T47D (cell line): Measurements from ENCODE around the gene GSE1.
A peak's percentile ranks its signal among the peaks of the same experiment; 100 is the strongest.

Experiments
- DNase-seq, 2 experiments: peaks; one replicate each; pipeline versions ENCODE4 v3.0.0 to v3.0.0-alpha.2; 2011 to 2012; ENCODE audit warnings: low read depth in 1 of 2, low spot score in 1 of 2
- JUND ChIP-seq: IDR thresholded peaks from 2 replicates; pipeline ENCODE4 v1.6.1; 2012; ENCODE audit warnings: low read depth
- in situ Hi-C: cut with HindIII; loops from 2 replicates; pipeline ENCODE4 v1.10.0; 2016; ENCODE audit warnings: low sequenced_read_pairs, low pct_unique_long_range_greater_than_20kb

GSE1 gene

DNA sequence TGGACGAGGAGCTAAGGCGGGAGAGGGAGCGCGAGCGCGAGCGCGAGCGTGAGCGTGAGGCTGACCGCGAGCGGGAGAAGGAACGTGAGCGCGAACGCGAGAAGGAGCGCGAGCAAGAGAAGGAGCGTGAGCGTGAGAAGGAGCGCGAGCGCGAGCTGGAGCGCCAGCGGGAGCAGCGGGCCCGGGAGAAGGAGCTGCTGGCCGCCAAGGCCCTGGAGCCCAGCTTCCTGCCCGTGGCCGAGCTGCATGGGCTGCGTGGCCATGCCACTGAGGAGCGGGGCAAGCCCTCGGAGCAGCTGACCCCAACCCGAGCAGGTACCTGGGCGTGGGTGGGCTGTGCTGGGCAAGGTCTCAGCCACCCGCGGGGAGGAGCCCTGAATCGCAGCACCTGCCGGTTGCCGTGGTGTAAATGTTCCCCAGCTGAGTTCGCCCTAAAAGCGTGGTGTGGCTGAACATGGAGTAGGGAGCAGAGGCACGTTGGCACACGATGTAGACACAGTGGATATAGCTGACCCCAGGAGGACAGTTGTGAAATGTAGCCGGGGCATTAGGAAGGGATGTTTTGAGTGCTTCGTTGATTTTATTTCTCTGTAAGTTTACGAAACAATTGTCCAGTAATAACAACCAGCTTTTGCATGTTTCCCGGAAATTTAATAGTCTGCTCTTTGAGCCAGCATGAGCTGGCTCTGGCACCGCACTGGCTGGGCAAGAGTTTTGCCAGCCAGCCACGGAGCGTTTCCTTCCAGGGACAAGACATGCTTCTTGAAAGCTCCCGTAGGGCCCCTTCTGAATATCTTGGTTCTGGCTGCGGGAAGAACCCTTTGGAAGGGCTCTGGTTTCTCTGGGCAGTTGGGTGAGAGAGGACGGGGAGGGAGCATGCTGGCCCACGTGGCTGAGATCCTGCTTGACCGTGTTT, 43.5 kb downstream of the GSE1 start:
- no peak for TF ChIP-seq JUND
- in situ Hi-C loops: no loop called here
- no peak for DNase-seq

DNA sequence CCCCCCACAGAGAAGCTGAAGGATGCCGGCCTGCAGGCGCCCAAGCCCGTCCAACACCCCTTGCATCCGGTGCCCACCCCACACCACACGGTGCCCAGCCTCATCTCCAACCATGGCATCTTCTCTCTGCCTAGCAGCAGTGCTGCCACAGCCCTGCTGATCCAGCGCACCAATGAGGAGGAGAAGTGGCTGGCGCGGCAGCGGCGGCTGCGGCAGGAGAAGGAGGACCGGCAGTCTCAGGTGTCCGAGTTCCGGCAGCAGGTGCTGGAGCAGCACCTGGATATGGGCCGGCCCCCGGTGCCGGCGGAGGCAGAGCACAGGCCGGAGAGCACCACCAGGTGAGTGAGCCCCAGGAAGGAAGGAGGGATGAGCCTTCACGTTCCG, 44.1 kb downstream of the GSE1 start:
- in situ Hi-C loops: no loop called here
- no peak for DNase-seq
- TF ChIP-seq JUND: no peak

DNA sequence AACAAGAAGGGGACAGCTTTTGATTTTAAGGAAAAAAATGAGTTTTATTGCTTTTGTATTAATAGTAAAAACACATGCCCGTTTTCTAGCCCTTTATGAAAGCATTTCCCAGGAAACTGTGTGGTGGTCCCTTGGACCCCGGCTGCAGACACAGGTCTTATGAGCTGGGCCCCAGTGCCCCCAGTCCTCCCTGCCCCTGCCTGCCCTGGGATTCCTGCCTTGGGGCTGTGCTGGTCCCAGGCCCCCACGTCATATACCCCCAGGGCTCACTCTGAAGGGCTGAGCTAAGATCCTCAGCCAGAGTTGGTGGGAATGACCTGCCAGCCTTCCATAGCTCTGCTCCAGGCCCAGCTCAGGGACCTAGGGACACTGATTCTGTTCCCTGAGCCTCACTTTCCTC, 44.9 kb downstream of the GSE1 start:
- TF ChIP-seq JUND: no peak
- no peak for DNase-seq
- in situ Hi-C loops: no loop called here

GRCh38 chr16:85658504-85659326, 45.6 kb downstream of the GSE1 start:
- DNase-seq: peak; percentile 74 to 84
- no peak for TF ChIP-seq JUND
- in situ Hi-C loops: no loop called here

- in situ Hi-C loops: no loop called here
- no peak for DNase-seq
- no peak for TF ChIP-seq JUND
These were observed 46.2 kb downstream of the GSE1 start for GRCh38 chr16:85659336-85659735.

DNA sequence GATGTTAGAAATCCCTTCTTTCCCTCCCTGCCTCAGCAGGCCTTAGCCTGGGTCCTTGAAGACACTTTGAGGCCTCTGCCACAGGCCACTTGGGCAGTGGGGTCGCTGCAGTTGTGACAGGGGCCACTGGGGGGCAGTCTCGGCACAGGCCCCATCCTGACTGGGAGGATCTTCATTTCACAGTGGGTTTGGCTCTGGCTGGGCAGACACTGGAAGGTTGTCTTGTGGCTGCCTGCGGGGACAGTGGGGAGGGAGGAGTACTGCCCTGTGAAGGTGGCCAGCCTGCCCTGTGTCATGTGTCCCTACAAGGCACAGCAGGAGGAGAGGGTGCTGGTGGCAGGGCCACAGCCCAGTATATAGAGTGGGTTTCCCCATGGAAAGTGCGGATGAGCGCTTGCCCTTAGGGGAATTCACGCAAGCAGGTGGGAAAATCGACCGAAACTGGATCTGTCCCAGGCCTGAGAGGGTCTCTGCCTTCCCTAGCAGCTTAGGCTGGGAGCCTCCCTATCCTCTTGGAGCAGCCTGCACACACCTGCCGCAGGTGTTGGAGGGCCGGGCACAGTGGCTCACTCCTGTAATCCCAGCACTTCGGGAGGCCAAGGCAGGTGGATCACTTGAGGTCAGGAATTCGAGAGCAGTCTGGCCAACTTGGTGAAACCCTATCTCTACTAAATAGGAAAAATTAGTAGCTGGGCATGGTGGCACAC, 46.8 kb downstream of the GSE1 start:
- peak; percentile 92 to 99 for DNase-seq
- no peak for TF ChIP-seq JUND
- in situ Hi-C loops: no loop called here

DNA sequence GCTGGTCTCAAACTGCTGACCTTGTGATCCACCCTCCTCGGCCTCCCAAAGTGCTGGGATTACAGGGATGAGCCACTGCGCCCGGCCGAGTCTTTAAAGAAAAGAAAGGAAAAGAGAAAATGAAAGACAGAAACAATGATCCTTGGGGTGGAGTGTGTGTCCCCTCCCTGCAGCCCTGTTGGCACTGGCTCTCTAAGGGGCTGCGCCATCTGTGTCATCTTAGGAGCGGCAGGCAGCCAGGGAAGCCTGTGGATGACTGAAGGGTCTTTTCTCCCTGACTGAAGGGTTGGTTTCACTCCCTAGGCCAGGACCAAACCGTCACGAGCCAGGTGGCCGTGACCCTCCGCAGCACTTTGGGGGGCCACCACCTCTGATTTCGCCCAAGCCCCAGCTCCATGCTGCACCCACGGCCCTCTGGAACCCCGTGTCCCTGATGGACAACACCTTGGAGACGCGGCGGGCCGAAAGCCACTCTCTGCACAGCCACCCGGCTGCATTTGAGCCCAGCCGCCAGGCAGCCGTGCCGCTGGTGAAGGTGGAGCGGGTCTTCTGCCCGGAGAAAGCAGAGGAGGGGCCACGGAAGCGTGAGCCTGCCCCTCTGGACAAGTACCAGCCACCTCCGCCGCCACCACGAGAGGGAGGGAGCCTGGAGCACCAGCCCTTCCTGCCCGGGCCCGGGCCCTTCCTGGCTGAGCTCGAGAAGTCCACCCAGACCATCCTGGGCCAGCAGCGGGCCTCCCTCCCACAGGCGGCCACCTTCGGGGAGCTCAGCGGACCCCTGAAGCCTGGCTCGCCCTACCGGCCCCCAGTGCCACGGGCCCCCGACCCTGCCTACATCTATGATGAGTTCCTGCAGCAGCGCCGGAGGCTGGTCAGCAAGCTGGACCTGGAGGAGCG, 48.0 kb downstream of the GSE1 start:
- in situ Hi-C loops: no loop called here
- TF ChIP-seq JUND: no peak
- no peak for DNase-seq

DNA sequence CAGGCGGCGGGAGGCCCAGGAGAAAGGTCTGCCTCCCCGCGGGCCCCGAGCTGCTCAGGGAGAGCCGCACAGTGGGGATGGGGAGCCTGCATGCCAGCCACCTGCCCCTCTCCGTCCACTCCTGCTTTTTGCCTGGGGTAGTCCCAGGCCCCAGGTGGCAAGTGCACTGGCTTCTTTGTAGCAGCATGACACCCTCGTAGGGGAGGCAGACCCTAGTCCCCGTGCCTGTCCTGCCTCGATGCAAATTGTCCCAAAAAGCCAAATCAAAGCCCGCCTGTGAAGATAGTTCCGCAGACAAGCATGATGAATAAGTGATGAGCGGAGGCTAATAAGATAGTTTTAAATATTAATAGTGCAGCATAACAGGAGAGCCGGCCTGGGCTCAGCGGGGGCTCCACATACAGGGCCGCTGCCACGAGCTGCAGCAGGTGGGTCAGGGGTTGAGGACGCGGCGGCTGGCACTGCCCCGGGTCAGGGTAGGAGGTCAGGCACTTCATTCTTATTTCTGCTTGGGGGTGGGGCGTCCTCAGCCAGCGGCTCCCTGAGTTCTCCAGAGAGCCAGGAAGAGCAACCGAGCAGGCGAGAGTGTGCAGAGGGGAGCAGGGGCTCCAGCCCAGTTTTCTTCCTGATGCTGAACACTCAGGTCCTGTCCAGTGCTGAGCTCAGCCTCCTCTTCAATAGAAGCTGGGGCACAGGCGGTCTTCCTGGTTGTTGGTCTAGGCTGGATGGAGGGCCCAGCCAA, 48.8 kb downstream of the GSE1 start:
- no peak for TF ChIP-seq JUND
- in situ Hi-C loops: no loop called here
- DNase-seq: no peak

- no peak for DNase-seq
- in situ Hi-C loops: no loop called here
- no peak for TF ChIP-seq JUND
These were observed 49.3 kb downstream of the GSE1 start for GRCh38 chr16:85662482-85662812.

DNA sequence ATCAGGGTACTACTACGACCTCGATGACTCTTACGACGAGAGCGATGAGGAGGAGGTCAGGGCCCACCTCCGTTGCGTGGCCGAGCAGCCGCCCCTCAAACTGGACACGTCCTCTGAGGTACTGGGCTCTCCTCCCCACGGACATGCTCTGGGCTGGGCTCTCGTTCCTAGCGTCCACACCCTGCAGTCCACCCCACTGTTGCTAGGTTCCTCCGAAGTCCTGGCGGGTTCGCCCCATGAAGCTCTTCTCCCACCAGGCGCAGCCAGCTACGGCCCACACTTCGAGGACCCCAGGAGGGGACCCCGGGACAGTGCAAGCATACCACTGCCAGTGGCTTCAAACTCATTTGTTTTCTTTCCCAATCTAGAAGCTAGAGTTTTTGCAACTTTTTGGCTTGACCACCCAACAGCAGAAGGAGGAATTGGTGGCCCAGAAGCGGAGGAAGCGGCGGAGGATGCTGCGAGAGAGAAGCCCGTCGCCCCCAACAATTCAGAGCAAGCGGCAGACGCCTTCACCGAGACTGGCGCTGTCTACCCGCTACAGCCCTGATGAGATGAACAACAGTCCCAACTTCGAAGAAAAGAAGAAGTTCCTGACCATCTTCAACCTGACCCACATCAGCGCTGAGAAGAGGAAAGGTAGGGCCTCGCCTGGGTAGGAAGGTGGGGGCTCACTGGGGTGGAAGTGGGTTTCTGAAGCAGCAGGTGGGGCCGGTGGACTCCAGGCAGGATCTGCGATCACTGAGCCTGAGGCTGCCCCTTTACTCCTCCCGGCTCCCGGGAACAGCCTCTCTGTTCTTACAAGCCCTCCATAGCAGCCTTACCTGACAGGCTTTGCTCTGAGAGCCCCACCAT, 50.1 kb downstream of the GSE1 start:
- in situ Hi-C loops: no loop called here
- TF ChIP-seq JUND: no peak
- no peak for DNase-seq
